GM12865 (cell line): ENCODE results near the gene PPP4R2.

Experiments
- DNase-seq: peaks from one replicate; pipeline ENCODE4 v3.0.0; 2010; ENCODE audit warnings: low read depth
- H3K4me3 ChIP-seq: 2 replicates; pipeline ENCODE4 v1.5.1; 2011; ENCODE audit warnings: mild to moderate bottlenecking, low read depth, low read length, control low read depth
- TF ChIP-seq, protein P1 (sequence below): IDR thresholded peaks from 2 replicates; pipeline ENCODE4 v1.5.1; 2011; ENCODE audit warnings: low read length, control low read depth, low read depth, inconsistent platforms; ENCODE audit not compliant: insufficient read depth; ENCODE audit errors: missing control alignments

Gene PPP4R2

DNA sequence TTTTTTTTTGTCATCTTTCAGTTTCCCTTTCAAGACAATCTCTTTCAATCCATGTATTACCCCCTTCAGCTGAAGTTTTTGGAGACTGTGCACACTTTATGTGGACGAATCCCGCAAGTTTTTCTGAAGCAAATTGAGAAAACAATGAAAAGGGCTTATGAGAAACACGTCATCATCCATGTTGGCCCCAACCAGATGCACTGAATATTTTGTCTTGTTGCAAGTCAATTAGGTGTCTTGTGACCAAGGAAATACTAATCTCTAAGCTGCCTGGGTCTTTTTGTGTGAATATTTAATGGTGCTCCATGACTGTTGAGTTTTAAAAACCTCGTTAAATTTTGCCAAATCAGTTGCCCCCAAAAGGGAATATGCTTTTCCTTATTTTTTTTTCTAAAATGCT, 21.7 kb upstream of the PPP4R2 start:
- TF ChIP-seq, protein P1, sequence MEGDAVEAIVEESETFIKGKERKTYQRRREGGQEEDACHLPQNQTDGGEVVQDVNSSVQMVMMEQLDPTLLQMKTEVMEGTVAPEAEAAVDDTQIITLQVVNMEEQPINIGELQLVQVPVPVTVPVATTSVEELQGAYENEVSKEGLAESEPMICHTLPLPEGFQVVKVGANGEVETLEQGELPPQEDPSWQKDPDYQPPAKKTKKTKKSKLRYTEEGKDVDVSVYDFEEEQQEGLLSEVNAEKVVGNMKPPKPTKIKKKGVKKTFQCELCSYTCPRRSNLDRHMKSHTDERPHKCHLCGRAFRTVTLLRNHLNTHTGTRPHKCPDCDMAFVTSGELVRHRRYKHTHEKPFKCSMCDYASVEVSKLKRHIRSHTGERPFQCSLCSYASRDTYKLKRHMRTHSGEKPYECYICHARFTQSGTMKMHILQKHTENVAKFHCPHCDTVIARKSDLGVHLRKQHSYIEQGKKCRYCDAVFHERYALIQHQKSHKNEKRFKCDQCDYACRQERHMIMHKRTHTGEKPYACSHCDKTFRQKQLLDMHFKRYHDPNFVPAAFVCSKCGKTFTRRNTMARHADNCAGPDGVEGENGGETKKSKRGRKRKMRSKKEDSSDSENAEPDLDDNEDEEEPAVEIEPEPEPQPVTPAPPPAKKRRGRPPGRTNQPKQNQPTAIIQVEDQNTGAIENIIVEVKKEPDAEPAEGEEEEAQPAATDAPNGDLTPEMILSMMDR: no peak
- H3K4me3 ChIP-seq: 0 out of 2 replicates have a peak overlapping the region, but pooled peaks have one; percentile 3
- peak; percentile 48 for DNase-seq

DNA sequence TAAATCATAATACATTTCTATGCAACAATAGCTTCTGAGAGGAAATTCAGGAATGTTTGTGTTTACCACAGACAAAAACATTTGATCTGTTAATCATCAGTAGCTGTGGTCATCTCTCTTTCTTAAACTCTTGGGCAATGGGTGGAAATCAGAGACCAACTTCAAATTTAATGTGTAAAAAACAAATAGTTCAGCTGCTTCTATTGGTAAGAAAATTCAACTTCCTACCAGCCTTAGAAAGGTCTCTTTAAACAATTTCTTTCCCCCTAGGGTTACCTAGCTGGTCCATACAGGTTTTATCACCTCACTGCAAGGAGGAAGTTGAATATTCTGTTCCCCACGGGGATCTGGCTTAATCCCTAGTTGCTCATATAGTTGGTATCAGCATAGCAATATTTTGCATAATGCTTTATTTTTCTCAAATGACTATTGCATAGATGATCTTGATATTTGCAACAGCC, 20.3 kb upstream of the PPP4R2 start:
- no peak for DNase-seq
- TF ChIP-seq, protein P1: no peak
- H3K4me3 ChIP-seq: no peak overlapping the region

DNA sequence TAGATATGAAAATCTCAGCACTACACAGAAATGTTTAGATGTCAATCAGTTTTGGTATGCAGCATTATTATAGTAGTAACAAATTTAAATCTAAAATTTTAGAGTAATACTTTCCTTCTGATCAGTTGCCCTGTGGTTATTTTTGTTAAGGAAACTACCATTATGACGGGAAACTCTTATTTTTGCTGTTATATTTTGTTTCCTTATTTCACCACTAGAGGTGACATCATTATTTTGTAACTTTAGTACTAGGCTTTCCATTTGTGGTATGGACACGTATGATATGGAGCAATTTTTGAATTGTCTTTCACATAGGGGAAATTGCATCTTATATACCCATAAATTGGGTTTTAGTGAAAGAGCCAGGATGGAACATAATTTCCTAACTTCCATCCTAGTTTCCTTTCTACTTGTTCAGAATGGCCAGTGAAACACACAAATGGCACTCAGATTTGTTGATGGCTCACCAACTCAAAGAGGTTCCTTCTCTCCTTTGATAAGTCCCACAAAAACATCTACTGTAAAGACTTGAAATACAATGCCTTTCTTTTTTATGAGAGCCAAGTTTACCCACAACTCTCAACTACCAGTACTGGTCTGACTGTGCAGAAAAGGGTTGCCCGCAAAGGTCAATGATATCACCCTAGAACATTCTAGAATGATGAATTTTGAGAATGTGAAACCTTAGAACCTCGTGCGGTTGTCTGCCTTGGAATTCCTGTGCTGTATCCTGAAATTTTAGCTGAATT, 19.4 kb upstream of the PPP4R2 start:
- TF ChIP-seq, protein P1: peak; percentile 17
- DNase-seq: peak; percentile 63
- H3K4me3 ChIP-seq: no peak overlapping the region

DNA sequence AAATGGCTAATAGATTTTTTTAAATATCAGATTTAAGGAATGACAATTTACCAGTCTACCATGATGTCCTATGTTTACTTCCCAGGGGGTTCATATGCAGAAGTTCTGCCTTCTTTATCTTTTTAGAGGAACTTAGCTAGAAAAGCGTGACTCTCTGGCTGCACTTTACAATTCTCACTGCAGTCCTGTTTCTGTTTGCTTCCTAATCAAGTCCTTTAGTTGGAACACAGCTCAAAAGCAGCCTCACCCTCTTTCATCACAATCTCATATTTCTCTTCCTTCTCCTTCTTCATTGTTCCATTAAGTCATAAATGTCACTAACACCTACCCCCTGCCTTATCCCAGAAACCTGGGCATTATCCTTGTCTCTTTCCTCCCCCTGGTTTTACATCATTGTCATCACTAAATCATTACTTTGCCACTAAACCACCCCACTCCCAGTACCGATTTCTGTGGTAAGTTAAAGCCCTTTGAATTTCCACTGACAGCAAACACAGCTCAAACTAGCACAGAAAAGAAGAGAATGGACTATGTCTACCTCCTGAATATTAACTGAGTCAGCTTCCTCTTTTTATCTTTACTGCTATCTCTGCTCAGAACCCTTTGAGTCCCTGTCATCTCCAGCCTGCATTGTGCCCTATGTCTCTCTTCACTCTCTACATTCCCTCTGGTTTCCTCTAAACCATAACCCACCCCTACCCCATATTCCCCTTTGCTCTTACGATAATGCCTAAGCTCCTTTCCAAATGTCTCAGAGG, 13.8 kb upstream of the PPP4R2 start:
- DNase-seq: no peak
- TF ChIP-seq, protein P1: no peak
- no peak overlapping the region for H3K4me3 ChIP-seq

DNA sequence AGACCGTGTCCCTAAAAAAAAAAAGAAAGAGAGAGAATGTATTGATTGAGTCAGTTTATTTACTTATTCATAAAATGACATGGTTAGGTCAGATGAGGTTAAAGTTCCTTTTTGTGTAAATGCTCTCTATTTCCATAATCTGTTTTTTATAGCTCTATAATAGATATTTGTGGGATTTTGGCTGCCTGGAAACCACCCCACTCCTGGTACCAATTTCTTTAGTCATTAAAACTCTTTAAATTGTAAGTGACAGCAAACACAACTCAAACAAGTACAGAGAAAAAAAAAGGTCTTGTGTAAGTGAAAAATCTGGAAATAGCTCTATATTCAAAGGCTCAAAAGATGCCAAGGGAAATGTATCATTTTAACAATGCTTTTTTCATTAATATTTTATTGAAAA, 11.0 kb upstream of the PPP4R2 start:
- H3K4me3 ChIP-seq: no peak overlapping the region
- no peak for DNase-seq
- TF ChIP-seq, protein P1: no peak

DNA sequence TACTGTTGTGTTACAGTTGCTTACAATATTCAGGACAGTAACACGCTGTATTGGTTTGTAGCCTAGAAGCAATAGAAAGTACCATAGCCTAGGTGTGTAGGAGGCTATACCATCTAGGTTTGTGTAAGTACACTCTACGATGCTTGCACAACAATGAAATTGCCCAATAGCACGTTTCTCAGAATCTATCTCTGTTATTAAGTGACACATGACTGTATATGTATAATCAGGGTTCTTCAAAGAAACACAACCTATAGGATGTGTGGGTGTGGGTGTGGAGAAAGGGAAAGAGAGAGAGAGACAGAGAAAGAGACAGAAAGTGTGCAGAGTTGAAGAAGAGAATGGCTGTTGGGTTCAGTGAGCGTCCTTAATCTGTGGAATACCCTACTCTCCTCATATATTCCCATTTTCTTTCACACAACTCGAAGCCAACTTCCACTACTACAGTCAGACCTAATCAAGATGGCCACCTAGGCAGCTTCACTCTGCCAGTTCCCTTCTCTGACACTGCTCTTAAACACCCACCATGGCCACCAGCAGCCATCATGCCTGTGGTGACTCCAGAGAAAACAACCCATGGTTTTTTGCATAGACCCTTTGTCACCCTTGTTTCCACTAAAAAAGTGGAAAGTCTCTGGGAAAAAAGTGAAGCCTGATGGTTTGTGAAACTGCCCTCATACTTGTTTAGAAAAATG, 5.8 kb upstream of the PPP4R2 start:
- no peak overlapping the region for H3K4me3 ChIP-seq
- DNase-seq: no peak
- TF ChIP-seq, protein P1: no peak
